GM23248 (cell line): ENCODE measurements around the gene SLC15A3.

Source experiments
- EZH2 ChIP-seq: fragments of 200-600 bp; sonication (generic); IDR thresholded peaks from 2 replicates; pipeline ENCODE4 v1.6.1; 2018; ENCODE audit warnings: antibody characterized with exemption, mild to moderate bottlenecking; ENCODE audit not compliant: insufficient read depth, poor library complexity, severe bottlenecking
- EZH2phosphoT487 ChIP-seq: fragments of 200-600 bp; sonication (generic); IDR thresholded peaks from 2 replicates; pipeline ENCODE4 v1.6.1; 2018; ENCODE audit warnings: antibody characterized with exemption, moderate library complexity, mild to moderate bottlenecking, low read depth; ENCODE audit not compliant: insufficient read depth

DNA sequence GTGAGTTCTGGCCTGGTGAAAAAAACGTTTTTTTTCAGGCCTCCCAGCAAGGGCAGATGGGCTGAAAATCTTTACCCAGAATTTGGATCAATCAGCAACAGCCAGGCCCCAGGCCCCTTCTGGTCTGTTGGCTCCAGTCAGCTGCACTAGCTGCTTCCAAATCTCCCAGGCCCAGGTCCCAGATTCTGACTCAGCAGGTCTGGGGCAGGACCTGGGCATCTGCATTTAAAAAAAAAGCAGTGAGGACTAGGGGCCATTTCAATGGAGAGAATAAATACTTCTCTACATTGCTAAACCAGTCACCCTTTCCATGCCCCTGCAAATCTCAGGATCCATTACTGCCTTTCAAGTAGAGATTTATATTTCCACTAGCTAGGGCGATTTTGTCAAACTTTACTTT is 4.3 kb downstream of the SLC15A3 start:
- no peak for TF ChIP-seq EZH2phosphoT487
- TF ChIP-seq EZH2: no peak
